HG02884 (cell line): ENCODE measurements around the gene RELT.

ENCODE experiments used
- ATAC-seq: cut with Tn5 transposase; IDR thresholded peaks from one replicate; pipeline ENCODE4 v1.9.1; 2021; ENCODE audit warnings: mild to moderate bottlenecking, moderate library complexity; ENCODE audit not compliant: unreplicated experiment

RELT gene

GRCh38 chr11:73347067-73347466, 29.1 kb upstream of the RELT start:
- no peak for ATAC-seq

DNA sequence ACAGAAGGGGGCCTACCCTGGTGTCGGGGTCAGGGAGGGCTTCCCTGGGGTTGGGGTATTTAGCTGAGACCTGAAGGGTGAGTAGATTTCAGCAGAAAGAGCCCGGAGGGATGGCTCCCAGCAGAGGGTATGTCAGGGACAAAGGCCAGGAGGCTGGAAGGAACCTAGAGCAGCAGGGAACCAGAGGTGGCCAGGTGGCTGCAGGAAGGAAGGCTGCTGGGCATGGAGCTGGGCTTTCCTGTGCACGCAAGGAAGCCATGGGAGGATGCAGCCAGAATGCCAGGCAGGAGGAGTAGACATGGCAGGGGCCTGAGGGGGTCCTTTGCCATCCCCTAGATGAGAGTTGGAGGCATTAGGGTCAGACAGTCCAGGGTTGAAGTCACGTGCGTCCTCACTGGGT, 27.4 kb upstream of the RELT start:
- no peak for ATAC-seq

GRCh38 chr11:73349633-73350032, 26.6 kb upstream of the RELT start:
- no peak for ATAC-seq

DNA sequence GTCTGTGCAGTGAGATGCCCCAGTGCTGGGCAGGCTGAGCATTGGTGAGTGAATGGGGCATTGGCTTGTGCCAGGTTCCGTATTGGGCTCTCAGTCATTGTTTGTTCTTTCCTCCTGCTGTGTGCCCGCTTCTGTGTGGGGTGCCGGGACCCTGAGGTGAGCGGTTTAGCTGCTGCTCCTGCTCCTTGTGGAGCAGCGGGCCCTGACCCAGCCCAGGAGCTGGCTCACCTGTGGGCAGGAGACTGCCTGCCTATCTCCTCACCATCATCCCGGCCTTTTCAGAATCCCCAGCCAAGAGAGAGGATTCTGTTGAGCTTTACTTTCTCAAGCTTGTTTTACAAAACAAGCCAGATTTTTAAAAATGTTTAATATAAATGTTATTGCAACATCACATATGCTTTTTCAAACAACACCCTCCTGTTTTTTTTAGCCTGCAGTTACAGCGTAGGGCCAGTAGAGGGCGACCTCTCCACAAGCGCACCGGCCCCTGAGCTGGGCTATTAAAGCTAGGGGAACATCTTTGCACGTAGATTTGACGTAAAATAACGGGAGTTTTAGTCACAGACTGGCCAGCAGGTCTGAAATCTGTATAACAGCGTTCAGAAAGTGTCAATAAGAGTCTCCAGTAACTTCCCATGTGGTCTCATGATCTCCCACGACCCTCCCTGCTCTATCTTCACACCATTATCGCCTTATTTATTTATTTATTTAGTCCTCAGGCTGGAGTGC, 25.1 kb upstream of the RELT start:
- ATAC-seq: no peak

GRCh38 chr11:73353422-73353821, 22.8 kb upstream of the RELT start:
- no peak for ATAC-seq

DNA sequence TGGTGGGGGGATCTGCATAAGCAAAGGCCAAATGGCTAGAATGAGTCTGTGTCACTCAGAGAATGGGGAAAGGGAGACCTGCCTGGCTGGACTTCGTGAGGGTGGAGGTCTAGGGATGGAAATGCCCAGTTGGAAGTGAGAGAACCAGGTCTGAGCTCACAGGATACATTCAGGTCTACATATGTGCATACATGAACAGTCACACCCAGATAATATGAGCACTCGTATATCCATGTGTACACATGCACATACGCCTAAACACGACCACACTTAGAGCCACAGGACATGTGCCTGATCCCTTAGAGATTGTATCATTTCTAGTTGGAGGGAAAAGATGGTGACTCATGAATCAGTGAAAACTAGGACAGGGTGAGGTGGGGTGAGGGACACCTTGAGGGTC, 21.1 kb upstream of the RELT start:
- ATAC-seq: no peak

- ATAC-seq: no peak
Observed at GRCh38 chr11:73356979-73357860, 19.0 kb upstream of the RELT start.

DNA sequence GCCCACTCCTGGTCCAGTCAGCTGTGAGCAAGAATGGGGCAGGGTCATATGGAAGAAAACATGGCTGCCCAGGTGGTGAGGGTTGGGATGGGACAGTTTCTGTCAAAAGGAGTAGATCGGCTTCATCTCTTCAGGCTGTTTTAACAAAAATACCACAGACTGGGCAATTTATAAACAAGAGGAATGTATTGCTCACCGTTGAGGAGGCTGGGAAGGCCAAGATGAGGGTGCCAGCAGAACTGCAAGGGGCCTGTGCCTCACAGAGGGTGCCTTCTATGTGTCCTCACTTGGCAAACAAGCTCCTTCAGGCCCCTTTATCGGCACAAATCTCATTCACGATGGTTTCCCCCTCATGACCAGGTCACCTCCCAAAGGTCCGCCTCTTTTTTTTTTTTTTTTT, 18.1 kb upstream of the RELT start:
- ATAC-seq: no peak

DNA sequence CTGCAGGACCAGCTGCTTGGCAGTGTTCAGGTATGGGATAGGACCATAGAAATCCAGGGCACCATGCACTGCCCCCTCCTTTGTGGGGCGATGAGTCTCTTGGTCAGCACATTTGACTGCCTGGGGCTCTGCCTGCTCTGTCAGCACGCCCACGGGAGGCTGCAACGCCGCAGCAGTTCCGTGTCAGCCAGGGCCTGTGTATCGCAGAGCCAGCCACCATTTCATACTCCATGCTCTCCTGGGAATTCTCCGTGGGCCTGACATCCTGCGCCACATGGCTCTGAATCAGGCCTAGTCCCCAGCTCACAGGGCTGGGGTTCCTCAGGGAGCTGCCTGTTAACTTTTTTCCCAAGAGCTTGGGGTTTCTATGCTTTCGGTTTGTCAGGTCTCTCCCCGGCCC, 16.9 kb upstream of the RELT start:
- ATAC-seq: no peak

DNA sequence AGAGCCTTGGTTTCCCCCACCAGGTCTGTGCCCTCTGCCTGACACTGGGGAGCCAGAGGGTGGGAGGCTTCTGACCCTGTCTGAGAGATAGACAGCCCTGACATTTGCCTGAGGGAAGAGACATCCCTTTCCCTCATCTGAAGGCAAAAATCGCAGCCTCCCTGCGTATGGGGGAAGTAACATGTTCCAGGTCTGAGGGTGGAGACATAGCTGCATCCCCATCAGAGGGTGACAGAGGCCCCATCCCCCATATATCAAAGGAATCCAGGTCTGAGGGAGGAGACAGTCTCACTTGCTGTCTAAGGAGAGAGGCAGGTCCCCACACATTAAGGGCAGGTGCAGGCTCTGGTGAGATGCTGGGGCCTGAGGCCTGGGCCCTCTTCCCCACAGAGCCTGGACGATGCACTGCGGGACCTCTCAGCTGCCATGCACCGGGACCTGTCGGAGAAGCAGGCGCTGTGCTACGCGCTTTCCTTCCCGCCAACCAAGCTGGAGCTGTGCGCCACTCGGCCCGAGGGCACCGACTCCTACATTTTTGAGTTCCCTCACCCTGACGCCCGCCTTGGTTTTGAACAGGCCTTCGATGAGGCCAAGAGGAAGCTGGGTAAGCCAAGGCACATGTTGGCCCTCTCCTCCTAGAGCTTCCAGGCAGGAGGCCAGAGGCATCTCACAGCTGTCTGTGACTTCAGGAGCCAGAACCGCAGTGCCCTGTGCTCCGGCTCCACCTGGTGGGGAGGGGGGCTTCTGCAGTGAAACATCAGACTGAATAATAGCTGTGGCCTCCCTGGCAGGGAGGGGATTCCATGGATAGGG, 16.1 kb upstream of the RELT start:
- no peak for ATAC-seq

DNA sequence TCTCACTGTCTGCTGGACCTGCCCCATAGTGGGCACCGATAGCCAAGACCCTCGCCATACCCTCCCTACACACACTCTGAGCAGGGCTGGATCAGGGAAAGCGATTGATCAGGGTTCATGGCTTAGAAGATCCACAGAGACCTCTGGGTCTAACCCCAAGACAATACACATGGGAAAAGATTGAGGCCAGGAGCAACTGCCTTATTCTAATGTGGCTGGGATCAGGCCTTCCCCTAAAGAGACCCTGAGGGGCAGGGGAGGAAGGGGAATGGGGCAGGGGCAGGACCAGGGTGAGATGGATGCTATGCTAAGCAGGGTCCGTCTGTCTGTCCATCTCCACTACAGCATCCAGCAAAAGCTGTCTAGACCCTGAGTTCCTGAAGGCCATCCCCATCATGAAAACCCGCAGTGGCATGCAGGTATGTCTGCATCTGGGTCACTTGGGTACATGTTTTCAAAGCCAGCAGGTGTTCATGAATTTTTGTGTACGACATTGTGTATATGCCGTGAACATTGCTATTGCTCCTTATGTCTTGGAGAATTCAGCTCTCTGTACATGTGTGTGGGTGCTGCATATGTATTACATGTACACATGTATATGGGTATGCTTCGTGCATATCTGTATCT, 15.3 kb upstream of the RELT start:
- no peak for ATAC-seq

GRCh38 chr11:73361953-73362776, 14.0 kb upstream of the RELT start:
- ATAC-seq: no peak

DNA sequence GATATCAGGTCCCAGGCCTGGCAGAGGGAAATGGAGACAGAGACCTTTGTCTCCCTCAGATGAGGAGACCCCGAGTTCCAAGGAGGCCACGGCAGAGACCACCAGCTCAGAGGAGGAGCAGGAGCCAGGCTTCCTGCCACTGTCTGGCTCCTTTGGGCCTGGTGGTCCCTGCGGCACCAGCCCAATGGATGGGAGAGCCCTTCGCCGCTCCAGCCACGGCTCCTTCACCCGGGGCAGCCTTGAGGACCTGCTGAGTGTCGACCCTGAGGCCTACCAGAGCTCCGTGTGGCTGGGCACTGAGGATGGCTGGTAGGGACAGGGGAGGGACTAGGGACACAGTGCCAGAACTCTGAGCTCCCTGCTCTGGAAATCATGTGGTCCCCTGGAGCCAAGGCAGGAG, 13.1 kb upstream of the RELT start:
- ATAC-seq: no peak

- no peak for ATAC-seq
Observed at GRCh38 chr11:73365352-73366264, 10.6 kb upstream of the RELT start.

DNA sequence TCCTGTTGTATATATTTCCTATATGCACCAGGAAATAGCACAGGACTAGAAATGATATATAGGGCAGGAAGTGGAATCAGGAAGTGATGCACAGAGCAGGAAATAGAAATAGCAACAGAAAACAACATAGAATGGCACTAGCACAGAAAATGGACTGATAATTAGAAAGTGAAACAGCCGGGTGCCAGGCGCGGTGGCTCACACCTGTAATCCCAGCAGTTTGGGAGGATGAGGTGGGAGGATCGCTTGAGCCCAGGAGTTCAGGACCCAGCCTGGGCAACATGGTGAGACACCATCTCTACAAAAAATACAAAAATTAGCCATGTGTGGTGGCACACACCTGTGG, 10.0 kb upstream of the RELT start:
- no peak for ATAC-seq

DNA sequence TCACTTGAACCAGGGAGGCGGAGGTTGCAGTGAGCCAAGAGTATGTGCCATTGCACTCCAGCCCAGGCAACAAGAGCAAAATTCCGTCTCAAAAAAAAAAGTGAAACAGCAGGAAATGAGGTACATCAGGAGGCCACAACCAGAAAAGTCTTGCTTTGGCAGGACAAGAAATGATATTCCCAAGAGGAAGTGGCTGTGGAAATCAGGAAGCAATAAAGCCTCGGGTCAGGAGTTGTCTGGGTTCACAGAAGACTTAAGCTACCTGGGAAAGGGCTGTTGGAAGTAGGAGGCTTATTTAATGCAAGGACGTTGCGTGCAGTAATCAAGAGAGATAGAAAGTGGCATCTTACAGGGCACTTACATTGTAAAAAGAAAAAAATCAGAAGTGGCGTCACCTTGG, 9.2 kb upstream of the RELT start:
- ATAC-seq: no peak

- no peak for ATAC-seq
Observed at GRCh38 chr11:73367482-73368024, 8.6 kb upstream of the RELT start.

DNA sequence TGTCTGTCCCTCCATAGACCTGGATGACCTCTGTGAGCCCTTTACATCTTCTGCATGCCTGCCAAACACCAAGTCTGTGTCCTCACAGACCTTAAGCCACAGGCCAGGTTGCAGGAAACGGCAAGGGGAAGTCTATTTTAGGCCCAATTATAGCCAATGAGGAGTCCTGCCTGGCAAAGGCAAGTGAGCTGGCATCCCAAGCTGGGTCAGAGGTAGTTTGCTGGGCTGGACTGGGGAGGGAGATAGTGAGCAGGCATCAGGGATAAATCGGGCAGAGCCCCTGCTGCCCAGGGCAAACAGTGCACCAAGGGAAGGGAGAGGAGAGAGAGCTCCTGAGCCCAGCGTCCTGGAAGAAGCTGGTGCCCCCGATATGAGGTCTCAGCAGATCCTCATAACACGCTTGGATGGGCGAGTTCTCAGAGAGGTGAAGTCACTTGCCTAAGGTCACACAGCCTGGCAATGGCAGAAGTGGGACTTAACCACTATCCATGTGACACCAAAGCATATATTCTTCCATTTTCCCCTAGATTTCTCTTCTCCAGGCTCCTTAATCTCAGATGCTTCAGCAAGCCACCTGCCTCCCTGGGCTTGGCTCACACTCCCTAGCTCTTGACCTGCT, 3.7 kb upstream of the RELT start:
- ATAC-seq: no peak

DNA sequence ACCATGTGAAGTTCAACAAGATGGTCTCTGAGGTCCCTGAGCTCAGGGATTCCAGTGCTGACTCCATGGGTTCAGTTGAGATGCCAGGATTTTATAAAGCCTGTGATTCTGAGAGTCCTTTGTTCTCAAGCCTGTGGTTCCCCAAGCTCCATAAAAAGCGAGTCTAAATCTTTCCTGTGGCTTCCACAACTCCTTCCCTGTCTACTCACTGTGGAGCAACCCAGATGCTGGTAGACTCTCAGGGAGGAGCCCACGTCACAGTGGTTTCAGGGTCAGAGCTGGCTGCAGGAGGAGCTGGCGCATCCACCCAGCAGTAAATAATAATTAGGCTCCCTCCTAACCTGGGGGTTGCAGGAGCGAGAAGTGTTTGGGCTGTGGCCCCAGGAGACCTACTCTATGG, 2.0 kb upstream of the RELT start:
- ATAC-seq: no peak
